MM.1S (cell line): ENCODE measurements around the gene SNX6.

Experiments used
- CTCF ChIP-seq: fragments of 300-600 bp; sonication (generic); IDR thresholded peaks from 2 replicates; pipeline ENCODE4 v1.5.1; 2016; ENCODE audit warnings: antibody characterized with exemption, low read length, mixed read lengths
- EZH2 ChIP-seq: fragments of 300-600 bp; sonication (generic); optimal IDR thresholded peaks from 2 replicates; pipeline ENCODE3; 2017; ENCODE audit warnings: low read depth, mild to moderate bottlenecking, antibody characterized with exemption, low read length, mixed read lengths
- EZH2phosphoT487 ChIP-seq: fragments of 300-600 bp; sonication (generic); IDR thresholded peaks from 2 replicates; pipeline ENCODE4 v1.6.1; 2018; ENCODE audit warnings: antibody characterized with exemption, low read length

DNA sequence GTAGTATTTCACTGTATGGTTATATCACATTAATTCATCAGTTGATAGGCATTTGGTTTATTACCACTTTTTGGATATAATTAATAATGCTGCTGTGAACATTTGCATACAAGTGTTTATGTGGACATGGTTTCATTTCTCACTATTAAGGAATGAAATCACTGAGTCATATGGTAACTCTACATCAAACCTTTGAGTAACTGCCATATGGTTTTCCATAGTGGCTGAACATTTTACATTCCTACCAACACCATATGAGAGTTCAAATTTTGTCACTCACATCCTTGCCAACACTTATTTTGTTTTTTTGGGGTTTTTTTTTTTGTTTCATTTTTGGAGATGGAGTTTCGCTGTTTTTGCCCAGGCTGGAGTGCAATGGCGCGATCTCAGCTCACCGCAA lies 60.2 kb downstream of the SNX6 start:
- TF ChIP-seq CTCF (no peak), EZH2 (no peak), EZH2phosphoT487 (no peak)
